ENCODE results near the gene PROZ.

The PROZ gene

DNA sequence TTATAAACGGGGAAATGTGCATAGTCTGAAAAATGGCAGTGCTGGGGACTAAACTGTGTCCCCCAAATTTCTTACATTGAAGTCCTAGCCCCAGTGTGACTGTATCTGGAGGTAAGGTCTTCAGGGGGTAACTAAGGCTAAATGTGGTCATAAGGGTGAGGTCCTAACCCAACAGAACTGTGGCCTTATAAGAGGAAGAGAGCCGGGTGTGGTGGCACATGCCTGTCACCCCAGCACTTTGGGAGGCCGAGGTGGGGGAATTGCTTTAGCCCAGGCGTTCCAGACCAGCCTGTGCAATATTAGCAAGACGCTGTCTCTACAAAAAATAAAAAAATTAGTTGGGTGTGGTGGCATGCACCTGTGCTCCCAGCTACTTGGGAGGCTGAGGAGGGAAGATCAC is 17.8 kb downstream of the PROZ start:
- DNase-seq (ENCODE audit: insufficient read length, low spot score), result no peak
- no peak for FAIRE-seq

- DNase-seq (ENCODE audit: insufficient read length, low spot score) (no peak), FAIRE-seq (no peak)
Measured at GRCh38 chr13:113176822-113177221, 18.4 kb downstream of the PROZ start.

- FAIRE-seq (peak; percentile 76), DNase-seq (ENCODE audit: insufficient read length, low spot score) (peak; percentile 80)
Measured at GRCh38 chr13:113178070-113178895, 19.8 kb downstream of the PROZ start.

DNA sequence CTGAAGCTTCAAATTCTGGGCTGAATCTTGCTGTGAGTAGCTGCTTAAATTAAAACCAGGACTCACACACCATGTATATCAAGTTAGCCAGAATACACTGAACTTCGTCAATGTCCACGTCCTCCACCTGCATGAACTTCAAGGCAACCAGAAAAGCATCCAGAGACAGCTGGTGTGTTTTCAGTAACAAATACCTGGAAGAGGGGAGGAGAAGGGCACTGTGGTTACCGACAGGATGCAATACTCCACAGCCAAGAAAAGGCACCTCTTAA is 20.4 kb downstream of the PROZ start:
- DNase-seq (ENCODE audit: insufficient read length, low spot score) (no peak), FAIRE-seq (no peak)

- DNase-seq (ENCODE audit: insufficient read length, low spot score) (no peak), FAIRE-seq (no peak)
Measured at GRCh38 chr13:113179374-113180230, 21.2 kb downstream of the PROZ start.

DNA sequence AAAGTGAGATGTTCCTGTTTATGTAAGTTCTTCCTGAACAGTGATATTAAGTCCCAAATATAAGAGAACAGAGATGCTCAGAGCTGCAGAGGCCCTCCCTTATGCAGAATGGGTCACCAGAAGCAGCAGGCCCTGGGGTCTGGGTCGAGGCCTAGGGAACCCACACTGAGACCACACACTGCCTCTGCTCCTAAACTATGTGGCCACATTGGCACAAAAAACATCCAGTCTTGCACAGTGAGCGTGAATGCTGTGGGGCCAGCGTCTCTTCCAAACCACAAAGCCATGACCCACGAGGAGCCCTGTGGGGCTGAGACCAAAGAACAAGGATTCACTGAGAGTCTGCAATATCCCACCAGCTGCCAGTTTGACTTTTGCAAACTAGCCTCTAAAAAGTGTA is 23.6 kb downstream of the PROZ start:
- DNase-seq (ENCODE audit: insufficient read length, low spot score), result no peak
- FAIRE-seq, result no peak

DNA sequence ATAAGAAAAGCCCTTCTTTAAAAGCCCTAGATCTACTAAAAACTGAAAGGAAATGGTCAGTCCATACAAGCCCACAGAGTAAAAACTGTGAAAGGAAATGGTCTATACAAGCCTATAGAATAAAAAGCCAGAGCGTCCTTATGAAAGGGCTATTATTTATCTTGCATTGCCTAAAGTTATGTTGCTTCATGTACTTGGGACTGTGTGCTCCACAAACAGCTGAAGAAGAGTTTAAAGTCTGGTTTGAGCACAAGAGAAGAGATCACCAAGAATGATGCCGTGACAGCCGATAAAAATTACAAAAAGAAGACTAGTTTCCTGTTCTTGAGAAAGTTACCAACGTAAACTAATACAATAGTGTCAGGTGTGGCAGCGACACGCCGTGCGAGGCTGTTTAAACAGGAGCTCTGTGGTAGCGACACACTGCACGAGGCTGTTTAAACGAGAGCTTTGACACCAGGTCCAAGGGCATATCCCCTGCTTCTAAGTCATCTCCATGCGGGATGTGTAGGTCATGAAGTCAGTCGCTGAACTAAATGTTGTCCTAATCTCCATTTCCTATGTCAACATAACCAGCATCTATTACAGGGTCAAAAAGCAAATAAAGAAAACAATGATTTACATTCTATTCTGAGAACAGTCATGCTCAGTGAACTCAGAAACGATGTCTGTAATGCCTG is 25.1 kb downstream of the PROZ start:
- FAIRE-seq, result no peak
- DNase-seq (ENCODE audit: insufficient read length, low spot score), result no peak

DNA sequence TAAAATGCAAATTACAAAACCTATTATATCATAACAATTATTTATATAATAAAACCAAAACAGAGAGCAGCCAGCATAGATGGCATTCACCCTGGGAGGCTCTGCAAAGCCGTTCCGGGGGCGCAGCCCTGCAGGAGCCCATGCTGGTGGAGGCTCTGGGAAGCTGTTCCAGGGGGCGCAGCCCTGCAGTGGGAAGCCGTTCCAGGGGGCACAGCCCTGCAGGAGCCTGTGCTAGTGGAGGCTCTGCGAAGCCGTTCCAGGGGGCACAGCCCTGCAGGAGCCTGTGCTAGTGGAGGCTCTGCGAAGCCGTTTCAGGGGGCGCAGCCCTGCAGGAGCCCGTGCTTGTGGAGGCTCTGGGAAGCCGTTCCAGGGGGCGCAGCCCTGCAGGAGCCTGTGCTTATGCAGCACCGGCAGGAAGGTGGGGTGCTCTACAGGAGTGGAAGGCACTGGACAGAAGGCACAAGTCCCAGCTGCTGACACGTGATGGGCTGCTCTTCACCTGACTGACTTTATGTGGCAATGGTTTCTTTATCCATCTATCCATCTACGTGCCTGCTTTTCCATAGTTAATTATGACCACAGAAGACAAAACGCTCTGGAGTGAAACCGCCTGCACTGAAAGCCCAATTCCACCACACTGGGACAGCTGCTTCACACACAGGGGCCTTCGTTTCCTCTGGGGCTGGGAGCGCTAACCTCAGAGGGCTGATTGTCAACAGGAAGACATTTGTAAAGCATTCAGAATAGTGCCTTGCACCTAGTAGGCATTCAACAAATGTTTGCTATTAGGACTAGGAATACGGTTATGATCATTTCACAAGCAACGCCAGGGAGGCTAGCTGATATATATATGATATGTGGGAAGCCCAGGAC is 26.4 kb downstream of the PROZ start:
- DNase-seq (ENCODE audit: insufficient read length, low spot score) (no peak), FAIRE-seq (no peak)

GRCh38 chr13:113186061-113186900 is 27.8 kb downstream of the PROZ start:
- DNase-seq (ENCODE audit: insufficient read length, low spot score), result no peak
- FAIRE-seq, result no peak

DNA sequence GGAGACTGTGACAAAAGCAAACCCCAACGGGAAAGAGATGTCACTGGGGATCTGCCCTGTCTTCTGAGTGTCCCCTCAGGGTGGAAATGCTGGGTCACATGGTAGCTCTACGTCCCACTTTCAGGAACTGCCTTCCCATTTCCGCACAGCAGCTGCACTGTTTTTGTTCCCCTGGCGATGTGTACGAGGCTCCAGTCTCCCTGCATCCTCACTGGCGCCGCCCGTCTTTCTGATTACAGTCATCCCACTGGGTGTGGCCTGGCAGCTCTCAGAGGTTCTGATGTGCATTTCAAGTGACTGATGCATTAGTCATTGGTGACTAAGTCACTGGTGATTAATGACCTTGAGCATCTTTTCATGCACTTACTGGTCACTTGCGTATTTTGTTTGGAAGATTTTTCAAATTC is 28.8 kb downstream of the PROZ start:
- FAIRE-seq, result peak; percentile 90
- peak; percentile 91 for DNase-seq (ENCODE audit: insufficient read length, low spot score)

- FAIRE-seq (no peak), DNase-seq (ENCODE audit: insufficient read length, low spot score) (no peak)
Measured at GRCh38 chr13:113187883-113188665, 29.6 kb downstream of the PROZ start.

- DNase-seq (ENCODE audit: insufficient read length, low spot score) (no peak), FAIRE-seq (no peak)
Measured at GRCh38 chr13:113190181-113190580, 31.7 kb downstream of the PROZ start.

GRCh38 chr13:113192279-113192678 is 33.8 kb downstream of the PROZ start:
- FAIRE-seq (no peak), DNase-seq (ENCODE audit: insufficient read length, low spot score) (no peak)

- no peak for DNase-seq (ENCODE audit: insufficient read length, low spot score)
- FAIRE-seq, result no peak
Measured at GRCh38 chr13:113192902-113193301, 34.5 kb downstream of the PROZ start.

- no peak for DNase-seq (ENCODE audit: insufficient read length, low spot score)
- no peak for FAIRE-seq
Measured at GRCh38 chr13:113195360-113195759, 36.9 kb downstream of the PROZ start.

- no peak for FAIRE-seq
- DNase-seq (ENCODE audit: insufficient read length, low spot score), result no peak
Measured at GRCh38 chr13:113196970-113197737, 38.7 kb downstream of the PROZ start.

- no peak for DNase-seq (ENCODE audit: insufficient read length, low spot score)
- no peak for FAIRE-seq
Measured at GRCh38 chr13:113201815-113202214, 43.4 kb downstream of the PROZ start.

GRCh38 chr13:113202912-113203311 is 44.5 kb downstream of the PROZ start:
- FAIRE-seq (no peak), DNase-seq (ENCODE audit: insufficient read length, low spot score) (no peak)
